A673 (cell line): ENCODE measurements around the gene UBASH3B. TPM values are rescaled to one million over a fixed set of nuclear protein-coding genes. Genes with fewer than 3 reads are reported as not detected.

Experiments used
- BruUV-seq: library from RNA; stranded (reverse); fragments of 400-500 nt; replicated peaks from 2 replicates; lab custom pipeline; 2021; lab: Mats Ljungman, UMichigan
- CTCF ChIA-PET: fragments of 300-600 bp; sonication (Branson Sonifier 250); formaldehyde crosslinking; loops from one replicate; lab custom pipeline; 2022; ENCODE audit warnings: antibody characterized with exemption; lab: Charles Lee
- POLR2A ChIA-PET: fragments of 300-600 bp; sonication (Branson Sonifier 250); formaldehyde crosslinking; loops from one replicate; lab custom pipeline; 2022; ENCODE audit warnings: antibody characterized with exemption; ENCODE audit not compliant: low non-redundant PET; lab: Charles Lee
- DNase-seq: peaks from one replicate; pipeline ENCODE4 v3.0.0-alpha.2; 2015; ENCODE audit warnings: low spot score
- H3K27ac ChIP-seq: fragments of 200-600 bp; sonication (generic); 2 replicates; pipeline ENCODE4 v1.5.1; 2016; ENCODE audit warnings: mixed run types, low read depth, mild to moderate bottlenecking, mixed read lengths, antibody characterized with exemption, low read length; ENCODE audit not compliant: poor library complexity, severe bottlenecking
- H3K27me3 ChIP-seq: fragments of 200-600 bp; sonication (generic); replicated peaks from 2 replicates; pipeline ENCODE4 v1.6.1; 2017; ENCODE audit warnings: mixed run types, low read depth, mild to moderate bottlenecking, mixed read lengths, antibody characterized with exemption, low read length; ENCODE audit not compliant: insufficient read depth, poor library complexity
- H3K36me3 ChIP-seq: fragments of 200-600 bp; sonication (generic); 2 replicates; pipeline ENCODE4 v1.6.1; 2016; ENCODE audit warnings: mixed run types, mild to moderate bottlenecking, mixed read lengths, antibody characterized with exemption, low read length; ENCODE audit not compliant: insufficient read depth, poor library complexity, severe bottlenecking
- H3K4me1 ChIP-seq: fragments of 200-600 bp; sonication (generic); 2 replicates; pipeline ENCODE4 v1.6.1; 2017; ENCODE audit warnings: mixed run types, mild to moderate bottlenecking, mixed read lengths, antibody characterized with exemption, low read length; ENCODE audit not compliant: insufficient read depth, poor library complexity, severe bottlenecking
- H3K4me3 ChIP-seq: fragments of 200-600 bp; sonication (generic); 2 replicates; pipeline ENCODE4 v1.5.1; 2016; ENCODE audit warnings: low read depth, mixed run types, mild to moderate bottlenecking, mixed read lengths, low read length; ENCODE audit not compliant: poor library complexity, severe bottlenecking
- H3K9me3 ChIP-seq: fragments of 200-600 bp; sonication (generic); 2 replicates; pipeline ENCODE4 v1.6.1; 2016; ENCODE audit warnings: mixed run types, low read depth, mild to moderate bottlenecking, mixed read lengths, antibody characterized with exemption, low read length; ENCODE audit not compliant: poor library complexity, severe bottlenecking
- CTCF ChIP-seq: fragments of 300-800, 200-600 bp; sonication (generic); conservative IDR thresholded peaks from 2 replicates; pipeline ENCODE4 v1.5.1; 2017; ENCODE audit warnings: low read depth, mild to moderate bottlenecking, antibody characterized with exemption, low read length, moderate library complexity, mixed read lengths
- EZH2 ChIP-seq: fragments of 200-600 bp; sonication (generic); IDR thresholded peaks from 2 replicates; pipeline ENCODE4 v1.6.1; 2017; ENCODE audit warnings: borderline replicate concordance, low read depth, mild to moderate bottlenecking, mixed read lengths, antibody characterized with exemption, low read length; ENCODE audit not compliant: poor library complexity, severe bottlenecking
- intact Hi-C: fragments of 100-400 bp; cut with micrococcal nuclease; formaldehyde crosslinking; loops from one replicate; pipeline ENCODE4 v1.10.0; 2022; ENCODE audit not compliant: unreplicated experiment
- total RNA-seq: library from RNA; stranded (reverse); gene quantifications from 2 replicates; pipeline ENCODE4 v1.2.3, GENCODE V29; 2021

The UBASH3B gene
- total RNA-seq, 1 experiment from 2014 or later = 15.3 TPM

- BruUV-seq = no TSS peak
- no peak for TF ChIP-seq EZH2
- TF ChIP-seq CTCF = 0 out of 2 replicates have a peak, but pooled peaks have one; percentile 38
Measured at GRCh38 chr11:122681735-122682134, 26.2 kb downstream of the UBASH3B start.

GRCh38 chr11:122682464-122682863, 26.9 kb downstream of the UBASH3B start:
- Histone ChIP-seq H3K9me3 (no peaks in the 10 kb centered on the region), H3K4me3 (no peak overlapping the region), H3K4me1 (peaks cover 4% of the 10 kb centered on the region), H3K27ac (no peak overlapping the region), H3K36me3 (no peaks in the 10 kb centered on the region), H3K27me3 (no peaks in the 10 kb centered on the region)
- intact Hi-C loops = no loop called here
- no TSS peak for BruUV-seq
- CTCF ChIA-PET = no interaction called here
- TF ChIP-seq EZH2 (no peak), CTCF (no peak)
- DNase-seq = no peak
- POLR2A ChIA-PET = no interaction called here

More at GRCh38 chr11:122681735-122682134, 26.2 kb downstream of the UBASH3B start:
- peak; percentile 76 for DNase-seq
- peaks cover 4% of the 10 kb centered on the region for H3K4me1 ChIP-seq
- CTCF ChIA-PET = no interaction called here
- no peaks in the 10 kb centered on the region for H3K9me3 ChIP-seq
- no peaks in the 10 kb centered on the region for H3K36me3 ChIP-seq
- no peak overlapping the region for H3K27ac ChIP-seq
- H3K27me3 ChIP-seq = no peaks in the 10 kb centered on the region
- intact Hi-C loops = no loop called here
- no peak overlapping the region for H3K4me3 ChIP-seq
- POLR2A ChIA-PET = interaction anchor here (0.5 kb wide), 1 partner anchor 21 kb away, joined by 7 read pairs; no protein-coding TSS in a partner anchor

GRCh38 chr11:122685041-122685440, 29.5 kb downstream of the UBASH3B start:
- no TSS peak for BruUV-seq
- H3K36me3 ChIP-seq = no peaks in the 10 kb centered on the region
- intact Hi-C loops = no loop called here
- H3K4me3 ChIP-seq = no peak overlapping the region
- peaks cover 4% of the 10 kb centered on the region for H3K4me1 ChIP-seq
- DNase-seq = no peak
- no peak overlapping the region for H3K27ac ChIP-seq
- ChIA-PET POLR2A (no interaction called here), CTCF (no interaction called here)
- no peaks in the 10 kb centered on the region for H3K27me3 ChIP-seq
- no peak for TF ChIP-seq CTCF
- no peak for TF ChIP-seq EZH2
- no peaks in the 10 kb centered on the region for H3K9me3 ChIP-seq
